Neural cell (in vitro differentiated cells): Measurements from ENCODE around the gene EPB41L2. TPM values are rescaled to one million over a fixed set of nuclear protein-coding genes. Genes with fewer than 3 reads are reported as not detected.

Source experiments
- H2AFZ ChIP-seq: fragments of 200-600, 300-800 bp; sonication (generic), shearing (Covaris generic); 2 replicates; pipeline ENCODE4 v1.6.0; 2014; ENCODE audit warnings: low read depth, mild to moderate bottlenecking, antibody characterized with exemption, low read length, moderate library complexity
- H3F3A ChIP-seq: fragments of 200-600 bp; shearing (Covaris generic); 2 replicates; pipeline ENCODE4 v1.6.1; 2016; ENCODE audit warnings: mild to moderate bottlenecking, moderate library complexity, mixed read lengths, antibody characterized with exemption, low read length; ENCODE audit not compliant: insufficient read depth, poor library complexity, severe bottlenecking
- H3K27ac ChIP-seq: fragments of 200-600, 300-800 bp; sonication (generic), shearing (Covaris generic); 2 replicates; pipeline ENCODE4 v1.5.1; 2014; ENCODE audit warnings: mild to moderate bottlenecking, low read length, moderate library complexity
- H3K27me3 ChIP-seq: fragments of 300-800, 200-600 bp; sonication (generic), shearing (Covaris generic); 2 replicates; pipeline ENCODE4 v1.6.0; 2014; ENCODE audit warnings: mild to moderate bottlenecking, low read depth, low read length, moderate library complexity; ENCODE audit not compliant: insufficient read depth
- H3K36me3 ChIP-seq: fragments of 300-800, 200-600 bp; sonication (generic), shearing (Covaris generic); 2 replicates; pipeline ENCODE4 v1.5.1; 2014; ENCODE audit warnings: mild to moderate bottlenecking, antibody characterized with exemption, low read length, moderate library complexity; ENCODE audit not compliant: insufficient read depth
- H3K4me2 ChIP-seq: fragments of 300-800, 200-600 bp; sonication (generic), shearing (Covaris generic); 2 replicates; pipeline ENCODE4 v1.6.0; 2014; ENCODE audit warnings: mild to moderate bottlenecking, low read length
- H3K4me3 ChIP-seq: fragments of 300-800, 200-600 bp; sonication (generic), shearing (Covaris generic); 2 replicates; pipeline ENCODE4 v1.5.1; 2014; ENCODE audit warnings: mild to moderate bottlenecking, low read length, moderate library complexity
- H3K79me2 ChIP-seq: fragments of 200-600 bp; shearing (Covaris generic); replicated peaks from 2 replicates; pipeline ENCODE4 v1.6.0; 2014; ENCODE audit warnings: mild to moderate bottlenecking, low read length, moderate library complexity; ENCODE audit not compliant: insufficient read depth
- H3K9ac ChIP-seq: fragments of 300-800, 200-600 bp; sonication (generic), shearing (Covaris generic); 2 replicates; pipeline ENCODE4 v1.6.1; 2016; ENCODE audit warnings: mild to moderate bottlenecking, low read length, mixed read lengths
- H3K9me2 ChIP-seq: fragments of 200-600 bp; shearing (Covaris generic); 2 replicates; pipeline ENCODE4 v1.6.1; 2016; ENCODE audit warnings: mild to moderate bottlenecking, low read length, mixed read lengths; ENCODE audit not compliant: insufficient read depth
- H3K9me3 ChIP-seq: fragments of 200-600, 300-800 bp; sonication (generic), shearing (Covaris generic); 2 replicates; pipeline ENCODE4 v1.6.1; 2016; ENCODE audit warnings: mild to moderate bottlenecking, mixed run types, low read length, moderate library complexity, mixed read lengths
- H4K20me1 ChIP-seq: fragments of 200-600 bp; shearing (Covaris generic); 2 replicates; pipeline ENCODE4 v1.6.1; 2016; ENCODE audit warnings: mild to moderate bottlenecking, mixed run types; ENCODE audit not compliant: insufficient read depth
- CTCF ChIP-seq: fragments of 450-650 bp; IDR thresholded peaks from 2 replicates; pipeline ENCODE4 v1.5.1; 2014; ENCODE audit warnings: antibody characterized with exemption, mild to moderate bottlenecking, moderate library complexity; ENCODE audit not compliant: poor library complexity, severe bottlenecking
- EP300 ChIP-seq: fragments of 450-650 bp; conservative IDR thresholded peaks from 2 replicates; pipeline ENCODE4 v1.6.1; 2014; ENCODE audit warnings: antibody characterized with exemption, mild to moderate bottlenecking, moderate library complexity; ENCODE audit not compliant: poor library complexity, severe bottlenecking
- EZH2 ChIP-seq: fragments of 200-600, 300-800 bp; shearing (Covaris generic), sonication (generic); IDR thresholded peaks from 2 replicates; pipeline ENCODE4 v1.6.1; 2014; ENCODE audit warnings: antibody characterized with exemption, low read length, borderline replicate concordance, mild to moderate bottlenecking; ENCODE audit not compliant: insufficient read depth, poor library complexity, severe bottlenecking
- MXI1 ChIP-seq: fragments of 450-650 bp; conservative IDR thresholded peaks from 2 replicates; pipeline ENCODE4 v1.6.1; 2014; ENCODE audit warnings: antibody characterized with exemption, mild to moderate bottlenecking; ENCODE audit not compliant: poor library complexity, severe bottlenecking
- POLR2AphosphoS5 ChIP-seq: IDR thresholded peaks from 2 replicates; pipeline ENCODE4 v1.6.1; 2012
- RAD21 ChIP-seq: fragments of 450-650 bp; conservative IDR thresholded peaks from 2 replicates; pipeline ENCODE4 v1.6.1; 2014; ENCODE audit warnings: antibody characterized with exemption, mild to moderate bottlenecking, moderate library complexity
- REST ChIP-seq: IDR thresholded peaks from 2 replicates; pipeline ENCODE4 v1.6.1; 2012; ENCODE audit warnings: borderline replicate concordance
- SMC3 ChIP-seq: fragments of 450-650 bp; conservative IDR thresholded peaks from 2 replicates; pipeline ENCODE4 v1.6.1; 2014; ENCODE audit warnings: antibody characterized with exemption, mild to moderate bottlenecking, moderate library complexity; ENCODE audit not compliant: poor library complexity
- TAF1 ChIP-seq: IDR thresholded peaks from 2 replicates; pipeline ENCODE4 v1.6.1; 2012; ENCODE audit warnings: low read depth
- polyA plus RNA-seq: library from polyadenylated mRNA; depleted of rRNA; stranded (reverse); fragments of >200 nt; gene quantifications from 2 replicates; pipeline ENCODE4 v1.2.3, GENCODE V29; 2014

EPB41L2 gene
- polyA plus RNA-seq, 1 donor from 2014 or later, result 13.5 TPM

DNA sequence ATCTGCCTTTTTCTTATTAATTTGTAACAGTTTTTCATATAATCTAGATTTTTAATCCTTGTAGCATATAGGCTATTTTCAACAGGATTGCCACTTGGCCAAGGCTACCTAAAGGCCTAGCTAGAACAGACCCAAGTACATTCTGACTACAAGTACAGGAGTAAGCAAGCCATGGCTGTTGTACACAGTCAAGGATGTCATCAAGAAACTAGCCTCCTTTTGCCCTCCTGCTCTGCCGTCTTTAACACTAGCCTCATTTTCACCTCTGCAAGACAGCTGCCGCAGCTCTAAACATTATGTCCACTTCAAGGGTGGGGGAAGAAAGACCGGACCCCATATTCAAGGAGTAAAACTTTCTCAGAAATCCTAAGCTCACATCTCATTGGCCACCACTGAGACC is 45.1 kb downstream of the EPB41L2 start:
- H4K20me1 ChIP-seq, result no peaks in the 10 kb centered on the region
- TF ChIP-seq POLR2AphosphoS5 (no peak), CTCF (no peak), REST (no peak), EP300 (no peak), RAD21 (no peak), SMC3 (no peak), EZH2 (no peak), TAF1 (no peak), MXI1 (no peak)
- no peaks in the 10 kb centered on the region for H3K36me3 ChIP-seq
- H3F3A ChIP-seq, result no peaks in the 10 kb centered on the region
- H3K9me3 ChIP-seq, result no peaks in the 10 kb centered on the region
- no peak overlapping the region for H2AFZ ChIP-seq
- H3K79me2 ChIP-seq, result no peaks in the 10 kb centered on the region
- H3K9me2 ChIP-seq, result no peaks in the 10 kb centered on the region
- no peak overlapping the region for H3K4me2 ChIP-seq
- no peak overlapping the region for H3K4me3 ChIP-seq
- H3K9ac ChIP-seq, result no peak overlapping the region
- no peak overlapping the region for H3K27ac ChIP-seq
- H3K27me3 ChIP-seq, result no peaks in the 10 kb centered on the region

DNA sequence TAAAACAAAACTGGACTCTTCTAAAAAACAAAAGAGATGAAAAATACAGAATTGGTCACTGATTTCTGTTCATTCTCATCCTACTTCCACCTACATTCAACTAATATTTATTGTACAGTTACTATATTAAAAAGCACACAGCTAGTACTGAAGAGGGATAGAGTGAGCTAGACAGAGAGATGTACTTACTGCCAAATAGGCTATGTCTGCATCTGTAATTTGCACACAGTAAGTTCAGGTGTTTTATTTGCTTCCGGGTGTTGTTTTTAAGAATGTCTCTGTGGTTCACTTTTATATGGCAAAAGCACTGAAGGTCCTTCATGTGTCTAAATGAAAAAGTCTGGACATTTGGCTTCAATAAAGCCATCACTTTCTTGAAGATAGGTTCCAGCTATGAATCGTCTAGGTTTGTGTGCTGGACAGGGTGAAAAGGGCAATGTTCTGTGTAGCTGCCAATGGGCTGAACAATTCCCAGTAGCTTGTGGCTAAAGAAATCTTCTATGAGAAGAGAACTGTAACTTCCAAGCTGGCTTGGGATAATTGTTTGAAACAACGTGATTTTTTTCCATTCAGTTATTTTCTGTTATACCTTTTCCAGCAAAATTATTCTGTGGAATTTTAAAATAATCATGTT is 47.3 kb downstream of the EPB41L2 start:
- Histone ChIP-seq H4K20me1 (no peaks in the 10 kb centered on the region), H3K36me3 (no peaks in the 10 kb centered on the region), H3K9me2 (no peaks in the 10 kb centered on the region), H2AFZ (no peak overlapping the region), H3K4me2 (no peak overlapping the region), H3K9ac (no peak overlapping the region), H3F3A (no peaks in the 10 kb centered on the region), H3K79me2 (no peaks in the 10 kb centered on the region), H3K9me3 (no peaks in the 10 kb centered on the region), H3K4me3 (no peak overlapping the region), H3K27ac (no peak overlapping the region), H3K27me3 (no peaks in the 10 kb centered on the region)
- no peak for TF ChIP-seq SMC3
- TF ChIP-seq EZH2, result no peak
- TF ChIP-seq EP300, result no peak
- TF ChIP-seq RAD21, result no peak
- TF ChIP-seq CTCF, result no peak
- TF ChIP-seq MXI1, result no peak
- no peak for TF ChIP-seq REST
- TF ChIP-seq POLR2AphosphoS5, result no peak
- TF ChIP-seq TAF1, result no peak
